Neural progenitor cell (in vitro differentiated cells): Measurements from ENCODE around the gene GORAB.

ENCODE experiments used
- CTCF ChIP-seq: fragments of 200-600 bp; sonication (generic); IDR thresholded peaks from 2 replicates; pipeline ENCODE4 v1.5.1; 2017; ENCODE audit warnings: antibody characterized with exemption, mild to moderate bottlenecking
- EZH2phosphoT487 ChIP-seq: fragments of 200-600 bp; sonication (generic); IDR thresholded peaks from 2 replicates; pipeline ENCODE4 v1.6.1; 2017; ENCODE audit warnings: antibody characterized with exemption

DNA sequence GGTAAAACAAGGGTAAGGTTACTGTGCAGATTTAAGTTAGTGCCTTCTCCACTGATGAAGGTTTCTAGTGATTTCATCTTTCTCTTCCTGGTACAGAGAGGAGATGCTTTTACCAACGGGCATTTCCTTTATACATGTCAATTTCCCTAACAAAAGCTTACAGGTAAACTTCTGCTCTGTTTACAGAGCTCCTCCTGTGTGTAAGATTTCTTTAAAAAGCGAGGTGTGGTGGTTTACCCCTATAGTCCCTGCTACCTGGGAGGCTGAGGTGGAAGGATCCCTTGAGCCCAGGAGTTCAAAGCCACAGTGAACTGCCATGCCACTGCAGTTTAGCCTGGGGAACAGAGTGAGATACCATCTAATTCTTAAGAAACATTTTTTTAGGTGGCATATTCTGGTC, 40.7 kb upstream of the GORAB start:
- TF ChIP-seq CTCF, result no peak
- TF ChIP-seq EZH2phosphoT487, result no peak
